HCT116 (cell line): ENCODE results near the gene EXOC6B.

Experiments
- CEBPB ChIP-seq: IDR thresholded peaks from 2 replicates; pipeline ENCODE4 v1.6.1; 2012; ENCODE audit warnings: low read depth
- CTCF ChIP-seq, 3 experiments: fragments of 200-600 bp in 1 of 3; sonication (generic) in 1 of 3; IDR thresholded peaks in 2 of 3; conservative IDR thresholded peaks in 1 of 3; 2 replicates each; pipeline ENCODE4 v1.5.1; 2012 to 2017; ENCODE audit warnings: low read depth in 2 of 3, low read length in 2 of 3, antibody characterized with exemption in 1 of 3, borderline replicate concordance in 1 of 3, control low read depth in 1 of 3, mild to moderate bottlenecking in 1 of 3, mixed read lengths in 1 of 3, mixed run types in 1 of 3, moderate library complexity in 1 of 3; ENCODE audit not compliant: insufficient read depth in 1 of 3
- EZH2 ChIP-seq: fragments of 200-600 bp; sonication (generic); IDR thresholded peaks from 2 replicates; pipeline ENCODE4 v1.6.1; 2017; ENCODE audit warnings: antibody characterized with exemption, mixed run types
- EZH2phosphoT487 ChIP-seq: fragments of 200-600 bp; IDR thresholded peaks from 2 replicates; pipeline ENCODE4 v1.6.1; 2018; ENCODE audit warnings: antibody characterized with exemption, borderline replicate concordance
- FOSL1 ChIP-seq: IDR thresholded peaks from 2 replicates; pipeline ENCODE4 v1.6.1; 2012; ENCODE audit warnings: low read depth
- MAX ChIP-seq: IDR thresholded peaks from 2 replicates; pipeline ENCODE4 v1.6.1; 2012
- POLR2A ChIP-seq: IDR thresholded peaks from 2 replicates; pipeline ENCODE4 v1.7.0; 2011; ENCODE audit warnings: borderline replicate concordance; ENCODE audit not compliant: insufficient read depth, insufficient read length; ENCODE audit errors: extremely low read depth
- POLR2AphosphoS5 ChIP-seq: IDR thresholded peaks from 2 replicates; pipeline ENCODE4 v1.6.1; 2011; ENCODE audit warnings: mild to moderate bottlenecking, low read depth, low read length, moderate library complexity
- RAD21 ChIP-seq: IDR thresholded peaks from 2 replicates; pipeline ENCODE4 v1.6.1; 2012; ENCODE audit warnings: low read depth, mild to moderate bottlenecking
- SIN3A ChIP-seq: IDR thresholded peaks from 2 replicates; pipeline ENCODE4 v1.6.1; 2012; ENCODE audit warnings: low read depth
- TCF7L2 ChIP-seq: IDR thresholded peaks from 2 replicates; pipeline ENCODE4 v1.7.0; 2011; ENCODE audit warnings: borderline replicate concordance, inconsistent platforms; ENCODE audit not compliant: insufficient read depth, insufficient read length; ENCODE audit errors: extremely low read depth
- TF ChIP-seq, protein P1 (sequence below): IDR thresholded peaks from 2 replicates; pipeline ENCODE4 v1.6.1; 2012; ENCODE audit warnings: low read depth

DNA sequence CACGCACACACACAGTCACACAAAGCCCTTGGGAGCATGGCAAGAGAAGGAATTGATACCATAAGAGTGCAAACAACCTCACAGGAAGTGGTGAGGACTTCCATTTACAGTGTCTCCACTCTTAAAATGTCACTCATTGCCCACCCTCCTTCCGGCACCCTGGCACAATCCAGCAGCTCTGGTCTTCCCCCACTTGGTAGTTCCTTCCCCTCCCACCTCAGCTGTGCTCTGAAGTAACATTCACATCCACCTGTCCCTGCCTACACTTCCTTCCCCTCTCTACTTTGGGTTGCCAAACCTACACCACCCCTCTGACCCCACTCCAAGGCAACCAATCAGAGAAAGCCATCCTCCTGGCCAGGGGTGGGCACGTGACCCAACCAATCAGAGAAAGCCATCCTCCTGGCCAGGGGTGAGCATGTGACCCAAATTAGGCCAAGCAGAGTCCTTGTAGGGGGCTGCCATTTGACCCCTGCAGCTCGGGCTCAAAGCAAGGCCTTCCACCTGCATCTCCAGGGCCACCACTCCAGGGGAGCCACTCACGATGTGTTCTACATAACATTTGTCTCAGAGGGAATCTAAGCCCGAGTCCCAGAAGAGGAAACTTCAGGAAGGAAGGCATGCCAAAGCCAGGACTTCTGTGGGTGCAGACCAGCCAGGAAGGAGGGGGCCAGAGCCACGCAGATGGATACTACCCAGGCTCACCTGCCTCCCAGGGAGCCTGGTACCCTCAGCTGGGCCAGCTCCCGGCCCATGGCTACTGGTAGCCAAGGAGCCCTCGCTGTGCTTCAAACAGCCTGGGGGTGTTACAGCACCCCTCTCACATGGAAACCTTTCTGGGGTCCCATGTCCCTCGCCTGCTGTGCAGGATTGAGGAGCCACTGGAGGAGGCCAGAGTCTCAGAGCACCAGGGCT lies 699.4 kb downstream of the EXOC6B start:
- no peak for TF ChIP-seq POLR2A
- TF ChIP-seq, protein P1, sequence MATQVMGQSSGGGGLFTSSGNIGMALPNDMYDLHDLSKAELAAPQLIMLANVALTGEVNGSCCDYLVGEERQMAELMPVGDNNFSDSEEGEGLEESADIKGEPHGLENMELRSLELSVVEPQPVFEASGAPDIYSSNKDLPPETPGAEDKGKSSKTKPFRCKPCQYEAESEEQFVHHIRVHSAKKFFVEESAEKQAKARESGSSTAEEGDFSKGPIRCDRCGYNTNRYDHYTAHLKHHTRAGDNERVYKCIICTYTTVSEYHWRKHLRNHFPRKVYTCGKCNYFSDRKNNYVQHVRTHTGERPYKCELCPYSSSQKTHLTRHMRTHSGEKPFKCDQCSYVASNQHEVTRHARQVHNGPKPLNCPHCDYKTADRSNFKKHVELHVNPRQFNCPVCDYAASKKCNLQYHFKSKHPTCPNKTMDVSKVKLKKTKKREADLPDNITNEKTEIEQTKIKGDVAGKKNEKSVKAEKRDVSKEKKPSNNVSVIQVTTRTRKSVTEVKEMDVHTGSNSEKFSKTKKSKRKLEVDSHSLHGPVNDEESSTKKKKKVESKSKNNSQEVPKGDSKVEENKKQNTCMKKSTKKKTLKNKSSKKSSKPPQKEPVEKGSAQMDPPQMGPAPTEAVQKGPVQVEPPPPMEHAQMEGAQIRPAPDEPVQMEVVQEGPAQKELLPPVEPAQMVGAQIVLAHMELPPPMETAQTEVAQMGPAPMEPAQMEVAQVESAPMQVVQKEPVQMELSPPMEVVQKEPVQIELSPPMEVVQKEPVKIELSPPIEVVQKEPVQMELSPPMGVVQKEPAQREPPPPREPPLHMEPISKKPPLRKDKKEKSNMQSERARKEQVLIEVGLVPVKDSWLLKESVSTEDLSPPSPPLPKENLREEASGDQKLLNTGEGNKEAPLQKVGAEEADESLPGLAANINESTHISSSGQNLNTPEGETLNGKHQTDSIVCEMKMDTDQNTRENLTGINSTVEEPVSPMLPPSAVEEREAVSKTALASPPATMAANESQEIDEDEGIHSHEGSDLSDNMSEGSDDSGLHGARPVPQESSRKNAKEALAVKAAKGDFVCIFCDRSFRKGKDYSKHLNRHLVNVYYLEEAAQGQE: no peak
- TF ChIP-seq POLR2AphosphoS5: no peak
- no peak for TF ChIP-seq CTCF (IDR thresholded peaks at IDR 0.05 in 2 of 3, conservative IDR thresholded peaks at IDR 0.05 in 1 of 3; ENCODE audit: borderline replicate concordance in 1 of 3, insufficient read depth in 1 of 3, low read depth in 2 of 3, low read length in 2 of 3)
- TF ChIP-seq SIN3A: no peak
- TF ChIP-seq TCF7L2: no peak
- TF ChIP-seq EZH2: no peak
- no peak for TF ChIP-seq RAD21
- TF ChIP-seq EZH2phosphoT487: no peak
- no peak for TF ChIP-seq FOSL1
- TF ChIP-seq MAX: no peak
- no peak for TF ChIP-seq CEBPB
